Measurements from ENCODE around the gene COL4A5.

DNA sequence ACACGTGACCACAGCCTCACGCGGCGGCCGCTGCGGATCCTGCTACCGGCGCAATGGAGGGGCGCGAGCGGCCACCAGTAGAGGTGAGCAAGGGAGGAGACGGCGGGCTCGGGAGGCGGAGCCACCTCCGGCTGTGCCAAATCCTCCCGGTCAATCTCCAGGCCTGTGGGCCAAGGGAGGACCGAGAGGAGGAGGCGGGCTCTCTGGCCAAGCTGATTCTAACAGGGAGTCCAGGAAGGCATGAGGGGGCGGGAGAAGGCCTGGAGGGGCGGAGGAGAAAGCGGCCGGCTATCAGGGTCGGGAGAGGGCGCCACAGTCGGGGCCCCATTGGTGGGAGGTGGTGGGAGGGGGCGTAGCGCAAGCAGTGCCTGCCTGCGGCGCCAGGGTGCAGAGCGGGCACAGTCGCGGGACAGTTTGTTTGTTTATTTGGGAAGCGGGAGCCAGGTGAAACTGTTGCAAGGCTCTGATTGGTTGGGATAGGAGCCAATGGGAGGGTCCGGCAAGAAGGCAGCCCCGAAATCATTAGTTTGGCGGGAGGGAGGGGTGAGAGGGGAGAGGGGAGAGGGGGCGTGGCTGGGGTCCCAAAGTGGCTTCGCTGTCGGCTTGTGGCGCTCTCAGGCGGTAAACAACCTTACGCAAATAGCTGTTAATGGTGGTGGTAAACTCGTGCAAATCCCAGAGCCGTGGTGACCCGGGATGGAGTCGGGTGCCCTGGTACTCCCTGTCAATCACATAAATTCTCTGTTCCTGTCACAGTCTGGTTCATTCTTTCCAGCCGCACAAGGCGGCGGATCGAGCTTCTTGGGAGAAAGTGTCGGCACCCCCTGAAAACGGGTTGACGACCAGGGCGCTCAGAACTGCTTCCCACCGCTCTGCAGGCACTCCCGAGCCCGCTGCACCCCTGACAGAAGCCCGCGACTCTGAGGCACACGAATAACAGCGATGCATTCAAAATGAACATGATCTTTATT, 297.2 kb downstream of the COL4A5 start, which contains the start of gene IRS4:
- TF ChIP-seq CTCF (IDR thresholded peaks at IDR 0.05; ENCODE audit: insufficient read depth, low read length, poor library complexity, severe bottlenecking) = no peak
- no peak for TF ChIP-seq EZH2phosphoT487 (conservative IDR thresholded peaks at IDR 0.05; ENCODE audit: low read length)
